Mesothelial cell of epicardium (in vitro differentiated cells): Measurements from ENCODE around the gene KLK1. TPM values are rescaled to one million over a fixed set of nuclear protein-coding genes. Genes with fewer than 3 reads are reported as not detected.

Experiments
- DNase-seq, 2 experiments: peaks; one replicate each; pipeline ENCODE4 v3.0.0; 2021; ENCODE audit warnings: low spot score in 2 of 2; ENCODE audit not compliant: unreplicated experiment in 2 of 2
- H3K27ac Mint-ChIP-seq: 2 replicates; pipeline ENCODE4 v1.8.0; 2021; ENCODE audit warnings: mixed read lengths
- H3K27me3 Mint-ChIP-seq: 2 replicates; pipeline ENCODE4 v1.8.0; 2021; ENCODE audit warnings: low read depth, mixed read lengths
- H3K36me3 Mint-ChIP-seq: 2 replicates; pipeline ENCODE4 v1.8.0; 2021; ENCODE audit warnings: mixed read lengths
- H3K4me1 Mint-ChIP-seq: 2 replicates; pipeline ENCODE4 v1.8.0; 2021; ENCODE audit warnings: mixed read lengths
- H3K4me3 Mint-ChIP-seq: 2 replicates; pipeline ENCODE4 v1.8.0; 2021; ENCODE audit warnings: mild to moderate bottlenecking, moderate library complexity, mixed read lengths
- H3K9me3 Mint-ChIP-seq: 2 replicates; pipeline ENCODE4 v1.8.0; 2021; ENCODE audit warnings: mixed read lengths
- CTCF ChIP-seq: fragments of 200-600 bp; sonication (generic); IDR thresholded peaks from one replicate; pipeline ENCODE4 v1.5.0; 2021; ENCODE audit warnings: antibody characterized with exemption; ENCODE audit not compliant: unreplicated experiment
- total RNA-seq: library from RNA; stranded (reverse); gene quantifications from 3 replicates; pipeline ENCODE4 v1.2.1, GENCODE V29; 2021

KLK1 gene
- total RNA-seq, 1 donor from 2014 or later, result 0.40 TPM

GRCh38 chr19:50801107-50801506 lies 22.5 kb downstream of the KLK1 start:
- TF ChIP-seq CTCF, result no peak
- Mint-ChIP-seq H3K27ac (peak overlapping the region; percentile 83), H3K4me3 (no peak overlapping the region), H3K4me1 (peaks cover 26% of the 10 kb centered on the region), H3K27me3 (no peaks in the 10 kb centered on the region), H3K36me3 (peaks cover 11% of the 10 kb centered on the region), H3K9me3 (no peaks in the 10 kb centered on the region)
- DNase-seq, result no peak

DNA sequence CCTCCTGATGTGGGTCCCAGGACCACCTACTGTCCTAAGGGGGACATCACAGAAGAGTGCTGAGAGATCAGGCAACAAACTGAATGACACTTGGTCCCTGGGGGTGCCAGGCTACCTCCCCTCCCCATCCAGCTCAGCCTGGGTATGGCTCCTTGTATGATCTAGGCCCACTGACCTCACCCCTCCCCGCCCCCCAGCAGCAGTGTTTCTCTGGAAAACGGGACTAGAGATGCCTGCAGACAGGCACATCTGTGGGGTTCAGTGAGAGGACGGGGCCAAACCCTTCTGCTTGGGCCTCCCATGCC lies 24.1 kb downstream of the KLK1 start:
- no peak for TF ChIP-seq CTCF
- peaks cover 11% of the 10 kb centered on the region for H3K36me3 Mint-ChIP-seq
- H3K27ac Mint-ChIP-seq, result no peak overlapping the region
- H3K4me3 Mint-ChIP-seq, result no peak overlapping the region
- DNase-seq, result no peak
- H3K27me3 Mint-ChIP-seq, result no peaks in the 10 kb centered on the region
- H3K4me1 Mint-ChIP-seq, result peaks cover 24% of the 10 kb centered on the region
- H3K9me3 Mint-ChIP-seq, result no peaks in the 10 kb centered on the region

GRCh38 chr19:50798659-50799546 lies 24.7 kb downstream of the KLK1 start:
- no peaks in the 10 kb centered on the region for H3K27me3 Mint-ChIP-seq
- H3K36me3 Mint-ChIP-seq, result peaks cover 11% of the 10 kb centered on the region
- peaks cover 26% of the 10 kb centered on the region for H3K4me1 Mint-ChIP-seq
- TF ChIP-seq CTCF, result no peak
- no peak overlapping the region for H3K27ac Mint-ChIP-seq
- no peaks in the 10 kb centered on the region for H3K9me3 Mint-ChIP-seq
- H3K4me3 Mint-ChIP-seq, result no peak overlapping the region
- no peak for DNase-seq

DNA sequence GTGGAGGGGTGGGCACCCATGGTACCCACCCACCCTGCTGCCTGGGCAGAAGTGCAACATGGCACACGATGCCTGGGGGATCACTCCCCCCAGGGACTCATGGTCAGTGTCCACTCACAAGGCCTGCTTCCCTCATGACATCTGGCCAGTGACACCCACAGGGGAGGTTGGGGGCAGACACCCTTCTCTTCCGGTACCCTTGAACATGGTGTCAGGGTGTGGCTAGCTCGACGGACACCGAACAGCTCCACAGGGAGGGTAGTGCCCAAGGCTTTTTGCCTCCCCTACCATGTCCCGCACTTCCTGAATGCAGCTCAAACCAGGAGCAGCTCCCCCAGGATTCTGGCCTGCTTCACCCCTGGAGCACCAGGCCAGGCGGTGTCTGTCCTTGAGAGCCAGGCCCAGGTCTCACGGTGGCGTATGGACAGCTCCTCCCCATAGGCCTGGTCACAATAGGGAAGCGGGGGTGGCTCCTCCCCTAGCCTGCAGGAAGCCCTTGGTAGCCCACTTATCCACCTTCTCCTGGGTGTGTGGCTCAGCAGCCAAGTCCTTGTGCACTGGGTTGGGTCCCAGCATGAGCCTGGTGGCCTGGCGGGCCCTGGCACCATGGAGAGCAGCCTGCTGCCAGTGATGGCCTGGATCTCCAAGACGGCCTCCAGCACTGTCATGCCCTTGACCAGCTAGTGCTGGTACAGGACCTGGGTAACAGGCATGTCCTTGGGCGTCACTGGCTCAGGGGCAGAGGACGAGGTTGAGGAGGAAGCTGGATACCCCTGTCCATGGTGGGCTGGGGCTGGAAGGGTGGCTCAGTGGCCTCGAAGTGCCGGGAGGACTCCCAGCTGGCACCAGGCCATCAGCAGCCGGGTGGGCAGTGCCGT lies 25.6 kb downstream of the KLK1 start:
- H3K4me3 Mint-ChIP-seq, result no peak overlapping the region
- H3K27me3 Mint-ChIP-seq, result no peaks in the 10 kb centered on the region
- H3K27ac Mint-ChIP-seq, result no peak overlapping the region
- no peak for TF ChIP-seq CTCF
- peaks cover 19% of the 10 kb centered on the region for H3K4me1 Mint-ChIP-seq
- DNase-seq, result no peak
- no peaks in the 10 kb centered on the region for H3K9me3 Mint-ChIP-seq
- peaks cover 11% of the 10 kb centered on the region for H3K36me3 Mint-ChIP-seq

DNA sequence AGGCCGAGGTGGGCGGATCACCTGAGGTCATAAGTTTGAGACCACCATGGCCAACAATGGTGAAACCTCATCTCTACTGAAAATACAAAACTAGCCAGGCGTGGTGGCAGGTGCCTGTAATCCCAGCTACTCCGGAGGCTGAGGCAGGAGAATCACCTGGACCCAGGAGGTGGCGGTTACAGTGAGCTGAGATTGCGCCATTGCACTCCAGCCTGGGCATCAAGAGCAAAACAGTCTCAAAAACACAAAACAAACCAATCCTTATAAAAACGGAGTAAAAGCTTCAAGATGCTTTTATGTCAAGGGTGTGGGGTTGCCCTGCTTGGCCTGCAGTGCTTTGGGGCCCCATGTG lies 26.2 kb downstream of the KLK1 start:
- no peak for TF ChIP-seq CTCF
- H3K36me3 Mint-ChIP-seq, result peaks cover 11% of the 10 kb centered on the region
- no peak overlapping the region for H3K4me3 Mint-ChIP-seq
- DNase-seq, result no peak
- H3K27ac Mint-ChIP-seq, result no peak overlapping the region
- no peaks in the 10 kb centered on the region for H3K9me3 Mint-ChIP-seq
- H3K27me3 Mint-ChIP-seq, result no peaks in the 10 kb centered on the region
- peaks cover 14% of the 10 kb centered on the region for H3K4me1 Mint-ChIP-seq
